SK-N-SH (cell line): ENCODE data around the gene DGCR8. TPM values are rescaled to one million over a fixed set of nuclear protein-coding genes. Genes with fewer than 3 reads are reported as not detected.

ENCODE experiments used
- CTCF ChIA-PET: fragments of 300-600, 350-600 bp; formaldehyde crosslinking; extraction: SDS; loops from one replicate; lab custom pipeline; 2021; lab: Yijun Ruan, JAX
- POLR2A ChIA-PET: fragments of 350-600 bp; sonication (Branson Sonifier 250); formaldehyde crosslinking; extraction: SDS; loops from one replicate; lab custom pipeline; 2020; ENCODE audit warnings: antibody characterized with exemption, inconsistent platforms; lab: Yijun Ruan, JAX
- DNase-seq: peaks from one replicate; pipeline ENCODE4 v3.0.0; 2012
- H2AFZ ChIP-seq: fragments of 200-600 bp; sonication (generic); 2 replicates; pipeline ENCODE4 v1.8.1; 2016; ENCODE audit warnings: antibody characterized with exemption, mild to moderate bottlenecking, low read depth
- H3F3A ChIP-seq: fragments of 200-600 bp; sonication (generic); replicated peaks from 2 replicates; pipeline ENCODE3; 2016; ENCODE audit warnings: antibody characterized with exemption, mild to moderate bottlenecking; ENCODE audit not compliant: insufficient read depth
- H3K27ac ChIP-seq, 2 experiments: fragments of 200-500 bp in 1 of 2; fragments of 200-600 bp in 1 of 2; sonication (Bioruptor generic) in 1 of 2; sonication (generic), shearing (Covaris generic) in 1 of 2; 2 replicates each; pipeline versions ENCODE4 v1.5.1 to v1.6.1; 2014 to 2016; ENCODE audit warnings: low read depth in 2 of 2, inconsistent platforms in 1 of 2, low read length in 1 of 2, mild to moderate bottlenecking in 1 of 2, mixed read lengths in 1 of 2
- H3K27me3 ChIP-seq: fragments of 200-600 bp; sonication (generic), shearing (Covaris generic); 2 replicates; pipeline ENCODE4 v1.6.1; 2016; ENCODE audit warnings: mixed run types; ENCODE audit not compliant: insufficient read depth
- H3K36me3 ChIP-seq, 2 experiments: fragments of 200-500 bp in 1 of 2; fragments of 200-600 bp in 1 of 2; sonication (Bioruptor generic) in 1 of 2; sonication (generic) in 1 of 2; replicated peaks in 1 of 2; 2 replicates each; pipeline versions ENCODE3 to v1.5.1; 2014 to 2016; ENCODE audit warnings: low read length in 1 of 2, mild to moderate bottlenecking in 1 of 2; ENCODE audit not compliant: insufficient read depth in 2 of 2, control insufficient read depth in 1 of 2
- H3K4me1 ChIP-seq, 2 experiments: fragments of 200-500 bp in 1 of 2; fragments of 200-600 bp in 1 of 2; sonication (Bioruptor generic) in 1 of 2; sonication (generic), shearing (Covaris generic) in 1 of 2; 2 replicates each; pipeline versions ENCODE4 v1.5.1 to v1.6.1; 2014 to 2016; ENCODE audit warnings: low read depth in 1 of 2, low read length in 1 of 2, mixed run types in 1 of 2; ENCODE audit not compliant: insufficient read depth in 2 of 2, control insufficient read depth in 1 of 2
- H3K4me2 ChIP-seq: fragments of 200-600 bp; sonication (generic), shearing (Covaris generic); 2 replicates; pipeline ENCODE4 v1.6.1; 2017; ENCODE audit warnings: mixed run types
- H3K4me3 ChIP-seq, 2 experiments: fragments of 200-500 bp in 1 of 2; fragments of 200-600 bp in 1 of 2; sonication (Bioruptor generic) in 1 of 2; sonication (generic), shearing (Covaris generic) in 1 of 2; 2 replicates each; pipeline versions ENCODE4 v1.5.1 to v1.8.1; 2014 to 2016; ENCODE audit warnings: low read depth in 2 of 2, inconsistent platforms in 1 of 2, low read length in 1 of 2, mild to moderate bottlenecking in 1 of 2, mixed read lengths in 1 of 2, moderate library complexity in 1 of 2
- H3K79me2 ChIP-seq: fragments of 200-600 bp; sonication (generic); 2 replicates; pipeline ENCODE4 v1.8.1; 2017; ENCODE audit warnings: mild to moderate bottlenecking; ENCODE audit not compliant: insufficient read depth
- H3K9ac ChIP-seq: fragments of 200-600 bp; sonication (generic); 2 replicates; pipeline ENCODE4 v1.6.1; 2017; ENCODE audit warnings: mixed run types
- H3K9me2 ChIP-seq: fragments of 200-600 bp; sonication (generic); 2 replicates; pipeline ENCODE4 v1.6.1; 2017; ENCODE audit warnings: mixed run types
- H3K9me3 ChIP-seq: fragments of 200-600 bp; sonication (generic); 2 replicates; pipeline ENCODE4 v1.6.1; 2017; ENCODE audit warnings: mixed run types, mild to moderate bottlenecking, moderate library complexity
- H4K20me1 ChIP-seq: fragments of 200-600 bp; sonication (generic); 2 replicates; pipeline ENCODE4 v1.6.1; 2017; ENCODE audit warnings: mild to moderate bottlenecking, mixed run types; ENCODE audit not compliant: insufficient read depth
- CHD2 ChIP-seq: fragments of 150-350 bp; IDR thresholded peaks from 2 replicates; pipeline ENCODE4 v1.6.1; 2018; ENCODE audit warnings: low read length; ENCODE audit not compliant: partially characterized antibody
- EP300 ChIP-seq, 2 experiments: IDR thresholded peaks; 2 replicates each; pipeline versions ENCODE4 v1.4.0 to v1.6.1; 2012; ENCODE audit warnings: borderline replicate concordance in 1 of 2, low read depth in 1 of 2, low read length in 1 of 2
- FOSL2 ChIP-seq: IDR thresholded peaks from 2 replicates; pipeline ENCODE4 v1.4.0; 2012; ENCODE audit warnings: low read depth, mild to moderate bottlenecking, moderate library complexity, borderline replicate concordance
- FOXJ3 ChIP-seq: sonication (generic); formaldehyde crosslinking; IDR thresholded peaks from 2 replicates; pipeline ENCODE4 v1.5.1; 2020; ENCODE audit warnings: mild to moderate bottlenecking, missing genetic modification reagents
- FOXM1 ChIP-seq: IDR thresholded peaks from 2 replicates; pipeline ENCODE4 v1.4.0; 2012; ENCODE audit warnings: low read depth, mild to moderate bottlenecking
- IRF3 ChIP-seq: fragments of 150-350 bp; IDR thresholded peaks from 2 replicates; pipeline ENCODE4 v1.6.1; 2016; ENCODE audit warnings: mild to moderate bottlenecking, low read depth, low read length
- NFIC ChIP-seq: IDR thresholded peaks from 2 replicates; pipeline ENCODE4 v1.4.0; 2012; ENCODE audit warnings: borderline replicate concordance
- NRF1 ChIP-seq: IDR thresholded peaks from 2 replicates; pipeline ENCODE4 v1.6.1; 2012; ENCODE audit warnings: low read depth, mild to moderate bottlenecking, low read length
- PBX3 ChIP-seq: IDR thresholded peaks from 2 replicates; pipeline ENCODE4; 2012
- RCOR1 ChIP-seq: fragments of 150-350 bp; IDR thresholded peaks from 2 replicates; pipeline ENCODE4 v1.6.1; 2017; ENCODE audit warnings: antibody characterized with exemption, low read length
- RFX5 ChIP-seq: IDR thresholded peaks from 2 replicates; pipeline ENCODE4 v1.6.1; 2012; ENCODE audit warnings: mild to moderate bottlenecking, improper control_type of control experiment, low read length
- TCF12 ChIP-seq: IDR thresholded peaks from 2 replicates; pipeline ENCODE4 v1.4.0; 2012
- USF1 ChIP-seq: IDR thresholded peaks from 2 replicates; pipeline ENCODE4 v1.4.0; 2012; ENCODE audit warnings: low read depth, borderline replicate concordance
- USF2 ChIP-seq: fragments of 150-350 bp; IDR thresholded peaks from 2 replicates; pipeline ENCODE4 v1.6.1; 2017; ENCODE audit warnings: antibody characterized with exemption, low read length, low read depth, borderline replicate concordance
- YY1 ChIP-seq: IDR thresholded peaks from 2 replicates; pipeline ENCODE4 v1.4.0; 2012; ENCODE audit warnings: low read depth, mild to moderate bottlenecking
- WGBS: methylation state at CpG from one replicate; pipeline ENCODE4 v1.1.6; 2017; ENCODE audit warnings: low lambda C conversion rate; 5-methylcytosine and 5-hydroxymethylcytosine counted together
- polyA plus RNA-seq, 3 experiments: library from polyadenylated mRNA; depleted of rRNA; stranded (reverse); fragments of >200 nt; gene quantifications; 2 replicates each; pipeline ENCODE4 v1.2.3, GENCODE V29; 2012

Gene DGCR8
- polyA plus RNA-seq, 1 of the 3 experiments (the other 2 are of a cell fraction), result 26.5 TPM

- Histone ChIP-seq H3K4me3 (no peak overlapping the region), H3K27me3 (no peaks in the 10 kb centered on the region), H3K9me3 (no peaks in the 10 kb centered on the region), H3K9ac (no peak overlapping the region), H3K27ac (no peak overlapping the region), H3K79me2 (peaks cover 16% of the 10 kb centered on the region; the same call in 1 of the 2 replicates), H2AFZ (no peak overlapping the region), H3K36me3 (no peaks in the 10 kb centered on the region), H4K20me1 (0 out of 2 replicates have a peak, but pooled peaks cover 7% of the 10 kb centered on the region), H3K9me2 (no peaks in the 10 kb centered on the region), H3K4me1 (peaks cover 0 to 18% of the 10 kb centered on the region in 2 experiments; a peak in 1 of 4 replicates), H3K4me2 (no peak overlapping the region), H3F3A (no peaks in the 10 kb centered on the region)
- ChIA-PET CTCF (no interaction called here), POLR2A (no interaction called here)
- DNase-seq, result no peak
- TF ChIP-seq NRF1 (no peak), NFIC (no peak), RFX5 (no peak), RCOR1 (no peak), YY1 (no peak), PBX3 (no peak), FOXJ3 (CRISPR knock-in tag) (no peak), USF1 (no peak), TCF12 (no peak), FOSL2 (no peak), EP300 (IDR thresholded peaks at IDR 0.05; ENCODE audit: borderline replicate concordance in 1 of 2, low read depth in 1 of 2, low read length in 1 of 2) (no peak), FOXM1 (no peak), IRF3 (no peak), USF2 (no peak), CHD2 (no peak)
- 91% methylated on average over 16 of the region's 16 CpGs for WGBS
These were observed 44.5 kb upstream of the DGCR8 start for GRCh38 chr22:20035375-20036083.
